Suprapubic skin (tissue), 4 donors: ENCODE results near the gene ADAMTS16.

Experiments used
- POLR2A ChIP-seq, 2 donors: fragments of 450-650 bp; IDR thresholded peaks; one replicate each; pipeline ENCODE4 v1.6.1; 2017; ENCODE audit warnings: antibody characterized with exemption in 2 of 2, mild to moderate bottlenecking in 2 of 2, moderate library complexity in 2 of 2
- POLR2AphosphoS5 ChIP-seq, 3 donors: sonication (generic); formaldehyde crosslinking; IDR thresholded peaks; one replicate each; pipeline ENCODE4 v1.6.1; 2017; ENCODE audit warnings: antibody characterized with exemption in 3 of 3
- TF ChIP-seq, protein P1 (sequence below), 2 donors: fragments of 200-600 bp in 1 of 2; fragments of 450-650 bp in 1 of 2; sonication (generic) in 1 of 2; IDR thresholded peaks; one replicate each; pipeline ENCODE4 v1.5.1; 2016 to 2019; ENCODE audit warnings: antibody characterized with exemption in 2 of 2, mild to moderate bottlenecking in 1 of 2, moderate library complexity in 1 of 2

DNA sequence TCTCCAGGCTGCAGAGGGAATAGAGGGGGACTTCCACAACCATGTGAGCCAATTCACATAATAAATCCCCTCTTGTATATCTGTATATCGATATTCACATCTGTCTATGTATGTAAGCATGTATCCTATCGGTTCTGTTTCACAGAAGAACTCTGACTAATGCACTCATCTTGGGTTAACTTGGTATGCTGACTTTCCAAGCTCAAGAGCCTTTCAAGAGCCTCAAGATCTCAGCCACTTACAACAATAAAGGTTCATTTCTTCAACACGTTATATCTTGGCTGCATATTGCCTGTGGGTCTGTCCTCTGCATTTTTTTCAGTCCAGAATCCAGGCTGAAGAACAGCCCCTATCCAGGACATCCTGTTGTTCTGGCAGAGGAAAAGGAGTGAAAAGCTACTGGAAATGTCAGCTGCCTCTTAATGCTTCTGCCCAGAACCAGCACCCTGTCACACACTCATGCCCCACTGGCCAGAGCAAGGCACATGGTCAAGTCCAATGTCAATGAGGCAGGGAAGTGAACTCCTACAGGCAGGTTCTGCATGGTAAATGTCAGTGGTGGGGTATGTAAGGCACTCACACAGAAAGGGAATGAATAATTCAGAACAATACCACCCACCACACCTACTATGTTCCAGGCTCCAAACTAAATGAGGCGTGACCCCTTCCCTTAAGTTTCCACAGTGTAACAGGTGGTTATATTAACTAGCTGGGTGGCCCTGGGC, 190.8 kb downstream of the ADAMTS16 start:
- TF ChIP-seq POLR2A (IDR thresholded peaks at IDR 0.05) (no peak), POLR2AphosphoS5 (IDR thresholded peaks at IDR 0.05) (no peak)
- TF ChIP-seq, protein P1, sequence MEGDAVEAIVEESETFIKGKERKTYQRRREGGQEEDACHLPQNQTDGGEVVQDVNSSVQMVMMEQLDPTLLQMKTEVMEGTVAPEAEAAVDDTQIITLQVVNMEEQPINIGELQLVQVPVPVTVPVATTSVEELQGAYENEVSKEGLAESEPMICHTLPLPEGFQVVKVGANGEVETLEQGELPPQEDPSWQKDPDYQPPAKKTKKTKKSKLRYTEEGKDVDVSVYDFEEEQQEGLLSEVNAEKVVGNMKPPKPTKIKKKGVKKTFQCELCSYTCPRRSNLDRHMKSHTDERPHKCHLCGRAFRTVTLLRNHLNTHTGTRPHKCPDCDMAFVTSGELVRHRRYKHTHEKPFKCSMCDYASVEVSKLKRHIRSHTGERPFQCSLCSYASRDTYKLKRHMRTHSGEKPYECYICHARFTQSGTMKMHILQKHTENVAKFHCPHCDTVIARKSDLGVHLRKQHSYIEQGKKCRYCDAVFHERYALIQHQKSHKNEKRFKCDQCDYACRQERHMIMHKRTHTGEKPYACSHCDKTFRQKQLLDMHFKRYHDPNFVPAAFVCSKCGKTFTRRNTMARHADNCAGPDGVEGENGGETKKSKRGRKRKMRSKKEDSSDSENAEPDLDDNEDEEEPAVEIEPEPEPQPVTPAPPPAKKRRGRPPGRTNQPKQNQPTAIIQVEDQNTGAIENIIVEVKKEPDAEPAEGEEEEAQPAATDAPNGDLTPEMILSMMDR (IDR thresholded peaks at IDR 0.05), result no peak
